CD4-positive, alpha-beta T cell treated with Interleukin-17A for 4 hours (primary cell): Measurements from ENCODE around the gene KAT8.

ENCODE experiments used
- DNase-seq: peaks from one replicate; pipeline ENCODE4 v3.0.0-alpha.2; 2020; ENCODE audit warnings: mixed read lengths

The KAT8 gene

GRCh38 chr16:31117384-31118222 lies at the start of gene KAT8:
Gene KAT8, plus strand, starts transcription at chr16:31117664. Its CDS starts 18 bp downstream, at chr16:31117682.
- peak; percentile 99 for DNase-seq

GRCh38 chr16:31071861-31072260 lies 45.6 kb upstream of the KAT8 start:
- DNase-seq: no peak

DNA sequence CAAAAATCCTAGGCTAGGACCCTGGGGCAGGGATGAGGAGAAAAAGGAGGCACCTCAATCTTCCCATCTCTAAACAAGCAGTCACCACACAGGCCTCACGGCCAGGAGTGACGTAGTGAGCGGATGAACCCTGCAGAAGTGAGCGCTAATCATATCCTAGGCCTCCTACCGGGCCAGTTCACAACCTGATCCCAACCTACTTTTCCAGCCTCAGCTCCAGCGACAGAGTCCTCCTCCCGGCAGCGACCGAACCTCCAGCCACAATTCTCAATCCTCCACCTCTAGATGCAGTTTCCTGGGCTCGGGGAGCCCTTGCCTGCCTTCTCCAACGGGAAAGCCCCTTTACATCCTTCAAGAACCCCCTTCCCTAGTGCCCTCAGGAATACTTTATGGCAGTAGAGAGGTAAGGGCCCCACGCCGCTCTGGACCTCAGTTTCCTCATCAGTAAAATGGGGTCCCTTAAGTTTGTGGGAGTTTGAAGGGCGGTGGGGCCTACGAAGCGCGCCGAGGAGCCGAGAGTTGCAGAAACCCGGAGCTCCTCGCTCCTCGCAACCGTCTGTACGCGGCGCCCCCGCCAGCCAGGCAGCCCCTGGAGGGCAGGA lies 44.8 kb upstream of the KAT8 start:
- peak; percentile 33 for DNase-seq

- DNase-seq: peak; percentile 87
Measured at GRCh38 chr16:31073142-31073969, 44.1 kb upstream of the KAT8 start.

DNA sequence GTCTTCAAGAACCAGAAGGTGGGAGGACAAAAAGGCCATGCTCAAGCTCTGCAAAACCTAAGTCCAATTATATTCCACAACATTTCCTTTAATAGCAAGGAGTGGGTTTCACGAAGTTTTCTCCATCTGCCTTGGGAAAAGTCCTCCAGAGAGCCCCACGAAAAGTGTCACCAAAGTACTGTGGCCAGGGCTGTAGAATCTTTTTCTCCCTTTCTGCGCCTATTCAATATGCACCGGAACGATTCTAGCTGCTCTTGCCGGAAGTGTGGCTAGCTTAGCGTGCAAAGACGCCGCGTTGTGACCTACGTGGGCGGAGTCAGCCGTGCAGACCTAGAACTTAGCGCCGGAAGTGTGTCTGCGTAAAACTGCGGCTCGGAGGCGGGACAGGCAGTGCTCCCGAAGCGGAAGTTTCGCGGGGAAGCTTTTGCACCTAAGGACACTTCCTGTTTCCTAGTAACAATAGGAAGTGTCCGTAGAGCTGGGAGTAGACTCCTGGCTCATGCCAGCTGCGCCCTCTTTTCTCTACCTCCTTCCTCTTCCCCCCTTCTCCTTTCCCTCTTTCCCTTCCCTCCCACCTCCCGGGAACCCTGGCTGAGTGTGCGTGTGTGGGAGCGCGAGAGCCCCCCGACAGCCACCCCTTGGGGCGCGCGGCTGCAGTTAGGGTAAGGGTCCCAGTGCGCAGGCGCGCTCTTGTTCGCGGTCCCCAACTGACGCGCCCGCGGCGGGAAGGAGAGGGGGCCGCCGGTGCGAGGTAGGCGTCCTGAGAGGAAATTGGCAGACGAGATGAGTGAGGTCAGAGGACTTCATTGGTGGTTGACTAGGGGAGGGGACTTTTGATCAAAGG lies 43.3 kb upstream of the KAT8 start, which contains the start of the genes ZNF646 and ZNF668:
Gene ZNF646 (plus strand): TSS at position 453 of the 844 bp plus-strand sequence. CDS start 1,903 bp downstream, outside the sequence.
Gene ZNF668 (minus strand): TSS at position 271 of the 844 bp plus-strand sequence. CDS start 9,781 bp downstream, outside the sequence.
- peak; percentile 98 for DNase-seq

- DNase-seq: no peak
Measured at GRCh38 chr16:31074814-31075183, 42.7 kb upstream of the KAT8 start.

DNA sequence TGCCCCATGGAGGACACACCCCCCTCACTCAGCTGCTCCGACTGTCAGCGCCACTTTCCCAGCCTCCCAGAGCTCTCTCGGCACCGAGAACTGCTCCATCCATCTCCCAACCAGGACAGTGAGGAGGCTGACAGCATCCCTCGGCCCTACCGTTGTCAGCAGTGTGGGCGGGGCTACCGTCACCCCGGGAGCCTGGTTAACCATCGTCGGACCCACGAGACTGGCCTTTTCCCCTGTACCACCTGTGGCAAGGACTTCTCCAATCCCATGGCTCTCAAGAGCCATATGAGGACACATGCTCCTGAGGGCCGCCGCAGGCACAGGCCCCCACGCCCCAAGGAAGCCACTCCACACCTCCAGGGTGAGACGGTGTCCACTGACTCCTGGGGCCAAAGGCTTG lies 41.1 kb upstream of the KAT8 start:
- DNase-seq: no peak

GRCh38 chr16:31077024-31077423 lies 40.4 kb upstream of the KAT8 start:
- DNase-seq: no peak

DNA sequence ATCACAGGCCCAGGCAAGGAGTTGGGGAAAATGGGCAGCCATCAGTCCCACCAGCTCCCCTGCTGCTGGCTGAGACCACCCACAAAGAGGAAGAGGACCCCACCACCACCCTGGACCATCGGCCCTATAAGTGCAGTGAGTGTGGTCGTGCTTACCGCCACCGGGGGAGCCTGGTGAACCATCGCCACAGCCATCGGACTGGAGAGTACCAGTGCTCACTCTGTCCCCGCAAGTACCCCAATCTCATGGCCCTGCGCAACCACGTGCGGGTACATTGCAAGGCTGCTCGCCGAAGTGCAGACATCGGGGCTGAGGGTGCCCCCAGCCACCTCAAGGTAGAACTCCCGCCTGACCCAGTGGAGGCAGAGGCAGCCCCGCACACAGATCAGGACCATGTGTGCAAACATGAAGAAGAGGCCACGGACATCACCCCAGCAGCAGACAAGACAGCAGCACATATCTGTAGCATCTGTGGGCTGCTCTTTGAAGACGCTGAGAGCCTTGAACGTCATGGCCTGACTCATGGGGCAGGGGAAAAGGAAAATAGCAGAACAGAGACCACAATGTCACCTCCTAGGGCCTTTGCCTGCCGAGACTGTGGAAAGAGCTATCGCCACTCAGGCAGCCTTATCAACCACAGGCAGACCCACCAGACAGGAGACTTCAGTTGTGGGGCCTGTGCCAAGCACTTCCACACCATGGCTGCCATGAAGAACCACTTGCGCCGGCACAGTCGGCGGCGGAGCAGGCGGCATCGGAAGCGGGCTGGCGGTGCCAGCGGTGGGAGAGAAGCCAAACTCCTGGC lies 39.7 kb upstream of the KAT8 start:
- no peak for DNase-seq

DNA sequence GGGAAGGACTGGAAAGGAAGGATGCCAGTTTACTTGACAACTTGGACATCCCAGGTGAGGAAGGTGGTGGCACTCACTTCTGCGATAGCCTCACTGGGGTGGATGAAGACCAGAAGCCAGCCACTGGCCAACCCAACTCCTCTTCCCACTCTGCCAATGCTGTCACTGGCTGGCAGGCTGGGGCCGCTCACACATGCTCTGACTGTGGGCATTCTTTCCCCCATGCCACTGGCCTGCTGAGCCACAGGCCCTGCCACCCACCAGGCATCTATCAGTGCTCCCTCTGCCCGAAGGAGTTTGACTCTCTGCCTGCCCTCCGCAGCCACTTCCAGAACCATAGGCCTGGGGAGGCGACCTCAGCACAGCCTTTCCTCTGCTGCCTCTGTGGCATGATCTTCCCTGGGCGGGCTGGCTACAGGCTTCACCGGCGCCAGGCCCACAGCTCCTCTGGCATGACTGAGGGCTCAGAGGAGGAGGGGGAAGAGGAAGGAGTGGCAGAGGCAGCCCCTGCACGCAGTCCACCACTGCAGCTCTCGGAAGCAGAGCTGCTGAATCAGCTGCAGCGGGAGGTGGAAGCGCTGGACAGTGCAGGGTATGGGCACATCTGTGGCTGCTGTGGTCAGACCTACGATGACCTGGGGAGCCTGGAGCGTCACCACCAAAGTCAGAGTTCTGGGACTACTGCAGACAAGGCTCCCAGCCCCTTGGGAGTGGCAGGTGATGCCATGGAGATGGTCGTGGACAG lies 38.7 kb upstream of the KAT8 start:
- DNase-seq: no peak

DNA sequence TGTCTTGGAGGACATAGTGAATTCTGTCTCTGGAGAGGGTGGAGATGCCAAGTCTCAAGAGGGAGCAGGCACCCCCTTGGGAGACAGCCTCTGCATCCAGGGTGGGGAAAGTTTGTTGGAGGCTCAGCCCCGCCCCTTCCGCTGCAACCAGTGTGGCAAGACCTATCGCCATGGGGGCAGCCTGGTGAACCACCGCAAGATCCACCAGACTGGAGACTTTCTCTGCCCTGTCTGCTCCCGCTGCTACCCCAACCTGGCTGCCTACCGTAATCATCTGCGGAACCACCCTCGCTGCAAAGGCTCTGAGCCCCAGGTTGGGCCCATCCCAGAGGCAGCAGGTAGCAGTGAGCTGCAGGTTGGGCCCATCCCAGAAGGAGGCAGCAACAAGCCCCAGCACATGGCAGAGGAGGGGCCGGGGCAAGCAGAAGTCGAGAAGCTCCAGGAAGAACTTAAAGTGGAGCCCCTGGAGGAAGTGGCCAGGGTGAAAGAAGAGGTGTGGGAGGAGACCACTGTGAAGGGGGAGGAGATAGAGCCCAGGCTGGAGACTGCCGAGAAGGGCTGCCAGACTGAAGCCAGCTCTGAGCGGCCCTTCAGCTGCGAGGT lies 38.0 kb upstream of the KAT8 start:
- DNase-seq: no peak

DNA sequence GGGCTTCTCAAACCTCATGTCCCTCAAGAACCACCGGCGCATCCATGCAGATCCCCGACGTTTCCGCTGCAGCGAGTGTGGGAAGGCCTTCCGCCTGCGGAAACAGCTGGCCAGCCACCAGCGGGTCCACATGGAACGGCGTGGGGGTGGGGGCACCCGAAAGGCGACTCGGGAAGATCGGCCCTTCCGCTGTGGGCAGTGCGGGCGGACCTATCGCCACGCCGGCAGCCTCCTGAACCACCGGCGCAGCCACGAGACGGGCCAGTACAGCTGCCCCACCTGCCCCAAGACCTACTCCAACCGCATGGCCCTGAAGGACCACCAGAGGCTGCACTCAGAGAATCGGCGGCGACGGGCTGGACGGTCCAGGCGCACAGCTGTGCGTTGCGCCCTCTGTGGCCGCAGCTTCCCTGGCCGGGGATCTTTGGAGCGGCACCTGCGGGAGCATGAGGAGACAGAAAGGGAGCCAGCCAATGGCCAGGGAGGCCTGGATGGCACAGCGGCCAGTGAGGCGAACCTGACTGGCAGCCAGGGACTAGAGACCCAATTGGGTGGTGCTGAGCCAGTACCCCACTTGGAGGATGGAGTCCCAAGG lies 37.3 kb upstream of the KAT8 start:
- DNase-seq: no peak

GRCh38 chr16:31080756-31081419 lies 36.6 kb upstream of the KAT8 start:
- DNase-seq: no peak

GRCh38 chr16:31081428-31082351 lies 35.8 kb upstream of the KAT8 start:
- DNase-seq: no peak

DNA sequence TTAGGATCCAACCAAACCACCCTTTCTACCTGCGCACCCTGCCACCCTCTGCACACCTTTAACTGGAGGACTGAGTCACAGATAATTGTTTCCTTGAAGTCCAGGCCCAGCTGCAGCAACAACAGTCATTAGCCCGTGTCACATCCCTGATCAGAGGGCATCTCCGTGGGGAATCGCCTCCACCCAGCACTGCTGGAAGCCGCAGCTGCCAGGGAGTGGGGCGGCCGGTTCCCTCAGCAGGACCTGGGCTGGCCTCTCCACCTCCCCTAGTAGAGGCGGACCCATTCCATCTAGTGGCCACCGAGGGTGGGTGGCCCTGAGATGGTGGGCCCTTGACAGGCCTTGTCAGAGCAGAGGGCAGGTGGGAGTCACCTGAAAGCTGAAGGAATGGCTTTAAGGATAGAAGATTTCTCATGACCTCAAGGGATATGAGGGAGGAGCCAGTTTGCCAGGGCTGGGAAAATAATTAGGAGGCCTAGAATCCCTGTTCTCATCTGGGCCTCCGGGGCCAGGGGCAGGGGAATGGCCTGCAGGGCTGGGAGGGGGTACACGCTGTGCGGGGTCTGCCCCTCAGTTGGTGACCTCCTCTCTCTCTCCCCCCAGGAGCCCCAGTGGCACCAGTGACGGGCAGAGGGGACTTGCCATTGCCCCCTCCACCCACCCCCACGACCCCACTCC lies 35.0 kb upstream of the KAT8 start:
- DNase-seq: no peak

GRCh38 chr16:31083081-31083480 lies 34.4 kb upstream of the KAT8 start:
- DNase-seq: no peak

DNA sequence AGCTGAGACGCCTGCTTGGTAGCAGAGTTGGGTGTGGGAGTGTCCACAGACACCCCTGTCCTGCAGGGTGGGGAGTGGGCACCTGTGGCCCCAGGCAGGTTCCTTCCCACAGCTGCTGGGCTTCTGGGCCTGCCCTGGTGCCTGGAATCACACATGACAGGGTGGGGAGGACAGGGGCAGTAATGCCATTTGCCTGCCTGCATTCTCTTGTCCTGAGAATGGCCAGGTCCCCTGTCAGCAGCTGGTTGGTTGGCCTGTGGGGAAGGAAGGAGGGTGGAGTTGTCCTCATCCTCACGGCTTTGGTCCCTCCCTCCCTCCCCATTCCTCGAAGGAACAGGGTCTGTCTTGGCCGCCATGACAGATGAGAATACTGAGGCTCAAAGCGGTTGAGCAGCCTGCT lies 33.9 kb upstream of the KAT8 start:
- DNase-seq: no peak

GRCh38 chr16:31083981-31084380 lies 33.5 kb upstream of the KAT8 start:
- DNase-seq: no peak
